Dendritic cell treated with granulocyte-macrophage colony-stimulating factor and Interleukin-4, amounts not matched to agents 40 ng/mL and 50 ng/mL, for 4 days (primary cell): ENCODE results near the gene COQ10B.
A peak's percentile ranks its signal among the peaks of the same experiment; 100 is the strongest.

ENCODE experiments used
- H3K27ac Mint-ChIP-seq: one replicate; pipeline ENCODE4 v1.8.0; 2022; ENCODE audit warnings: mild to moderate bottlenecking, mixed read lengths
- H3K27me3 Mint-ChIP-seq: one replicate; pipeline ENCODE4 v1.8.0; 2022; ENCODE audit warnings: mild to moderate bottlenecking, mixed read lengths
- H3K36me3 Mint-ChIP-seq: one replicate; pipeline ENCODE4 v1.8.0; 2022; ENCODE audit warnings: low read depth, mixed read lengths
- H3K4me1 Mint-ChIP-seq: one replicate; pipeline ENCODE4 v1.8.0; 2022; ENCODE audit warnings: low read depth, mixed read lengths
- H3K4me3 Mint-ChIP-seq: one replicate; pipeline ENCODE4 v1.8.0; 2022; ENCODE audit warnings: mild to moderate bottlenecking, moderate library complexity, mixed read lengths
- H3K9me3 Mint-ChIP-seq: one replicate; pipeline ENCODE4 v1.8.0; 2022; ENCODE audit warnings: mixed read lengths
- intact Hi-C: fragments of 100-400 bp; cut with micrococcal nuclease; formaldehyde crosslinking; loops from one replicate; pipeline ENCODE4 v1.15.0; 2022

The COQ10B gene

GRCh38 chr2:197499594-197500502, 46.5 kb downstream of the COQ10B start, which contains the start of the genes HSPD1 and HSPE1:
Gene HSPD1, minus strand, starts transcription at chr2:197499840. Its CDS starts 992 bp downstream, at chr2:197498848.
Gene HSPE1, plus strand, starts transcription at chr2:197500379. Its CDS starts 58 bp downstream, at chr2:197500437.
- intact Hi-C loops, result loop anchor here (1.0 to 5.0 kb wide), 7 partner anchors 15 to 607 kb away; partner anchors contain the start of genes COQ10B and SF3B1
- H3K4me1 Mint-ChIP-seq, result peaks cover 36% of the 10 kb centered on the region
- peaks cover 84% of the 10 kb centered on the region for H3K36me3 Mint-ChIP-seq
- peak within 1 kb of the TSS; percentile 83 for H3K4me3 Mint-ChIP-seq
- no peaks in the 10 kb centered on the region for H3K27me3 Mint-ChIP-seq
- H3K9me3 Mint-ChIP-seq, result no peaks in the 10 kb centered on the region
- peak within 1 kb of the TSS; percentile 94 for H3K27ac Mint-ChIP-seq

GRCh38 chr2:197500503-197501131, 47.3 kb downstream of the COQ10B start:
- peaks cover 81% of the 10 kb centered on the region for H3K36me3 Mint-ChIP-seq
- intact Hi-C loops, result loop anchor here (1.0 to 5.0 kb wide), 5 partner anchors 15 to 607 kb away; partner anchors contain the start of genes COQ10B and SF3B1
- H3K27me3 Mint-ChIP-seq, result no peaks in the 10 kb centered on the region
- H3K4me1 Mint-ChIP-seq, result peaks cover 36% of the 10 kb centered on the region
- H3K9me3 Mint-ChIP-seq, result no peaks in the 10 kb centered on the region
- H3K4me3 Mint-ChIP-seq, result peak overlapping the region; percentile 83
- H3K27ac Mint-ChIP-seq, result peak overlapping the region; percentile 94

DNA sequence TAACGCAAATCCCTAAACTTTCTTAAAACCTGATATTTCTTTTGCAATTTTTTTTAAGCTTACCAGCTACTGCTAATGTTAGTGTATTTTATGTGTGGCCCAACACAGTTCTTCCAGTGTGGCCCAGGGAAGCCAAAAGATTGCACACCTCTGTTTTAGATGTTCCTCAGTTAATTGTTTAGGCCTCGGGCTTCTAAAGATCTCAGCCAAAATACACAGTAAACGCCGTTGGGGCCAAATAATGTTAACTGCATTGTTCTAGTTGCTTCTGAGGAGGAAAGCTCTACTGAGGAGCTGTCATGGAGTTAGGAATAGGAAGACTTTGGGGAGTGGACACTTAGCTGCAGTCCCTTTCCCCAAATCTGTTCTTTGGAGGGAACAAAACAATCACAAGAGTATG, 48.8 kb downstream of the COQ10B start:
- Mint-ChIP-seq H3K27me3 (no peaks in the 10 kb centered on the region), H3K4me1 (peaks cover 27% of the 10 kb centered on the region), H3K36me3 (peaks cover 65% of the 10 kb centered on the region), H3K27ac (no peak overlapping the region), H3K4me3 (no peak overlapping the region), H3K9me3 (no peaks in the 10 kb centered on the region)
- intact Hi-C loops, result loop anchor here (5.0 kb wide), 2 partner anchors 200 to 605 kb away; no protein-coding TSS in a partner anchor

DNA sequence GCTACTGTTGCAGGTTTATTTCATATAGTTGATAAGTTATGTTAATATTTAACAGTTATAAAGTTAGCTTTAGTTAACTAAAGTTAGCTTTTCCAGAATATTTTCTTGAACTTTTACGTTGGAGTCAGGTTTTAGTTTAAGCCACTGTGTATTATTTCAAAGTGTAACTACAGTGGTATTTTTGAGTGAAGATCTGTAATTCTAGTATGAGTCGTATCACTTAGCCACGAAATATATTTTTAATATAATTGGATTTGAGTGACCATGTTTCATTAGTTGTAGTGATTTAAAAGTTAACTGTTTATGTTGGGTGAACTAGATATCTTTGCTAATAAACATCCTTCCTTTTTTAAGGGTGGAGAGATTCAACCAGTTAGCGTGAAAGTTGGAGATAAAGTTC, 49.3 kb downstream of the COQ10B start:
- no peak overlapping the region for H3K27ac Mint-ChIP-seq
- H3K36me3 Mint-ChIP-seq, result peaks cover 60% of the 10 kb centered on the region
- peaks cover 22% of the 10 kb centered on the region for H3K4me1 Mint-ChIP-seq
- H3K27me3 Mint-ChIP-seq, result no peaks in the 10 kb centered on the region
- intact Hi-C loops, result loop anchor here (5.0 kb wide), 2 partner anchors 200 to 605 kb away; no protein-coding TSS in a partner anchor
- no peak overlapping the region for H3K4me3 Mint-ChIP-seq
- H3K9me3 Mint-ChIP-seq, result no peaks in the 10 kb centered on the region

DNA sequence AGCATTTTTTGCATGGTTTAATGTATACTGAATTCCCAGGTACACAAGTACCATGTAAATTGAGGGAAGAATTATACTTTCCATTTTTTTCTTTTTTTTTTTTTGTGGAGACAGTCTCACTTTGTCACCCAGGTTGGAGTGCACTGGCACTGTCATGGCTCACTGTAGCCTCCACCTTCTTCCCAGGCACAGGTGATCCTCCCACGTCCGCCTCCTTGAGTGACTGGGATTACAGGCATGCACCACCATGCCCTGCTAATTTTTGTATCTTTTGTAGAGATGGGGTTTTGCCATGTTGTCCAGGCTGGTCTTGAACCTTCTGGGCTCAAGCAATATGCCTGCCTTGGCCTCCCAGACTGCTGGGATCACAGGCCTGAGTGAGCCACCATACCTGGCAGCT, 50.6 kb downstream of the COQ10B start:
- Mint-ChIP-seq H3K27me3 (no peaks in the 10 kb centered on the region), H3K4me1 (peaks cover 17% of the 10 kb centered on the region), H3K36me3 (peaks cover 58% of the 10 kb centered on the region), H3K4me3 (no peak overlapping the region), H3K27ac (no peak overlapping the region), H3K9me3 (no peaks in the 10 kb centered on the region)
- intact Hi-C loops, result loop anchor here (5.0 kb wide), 2 partner anchors 198 to 603 kb away; no protein-coding TSS in a partner anchor

DNA sequence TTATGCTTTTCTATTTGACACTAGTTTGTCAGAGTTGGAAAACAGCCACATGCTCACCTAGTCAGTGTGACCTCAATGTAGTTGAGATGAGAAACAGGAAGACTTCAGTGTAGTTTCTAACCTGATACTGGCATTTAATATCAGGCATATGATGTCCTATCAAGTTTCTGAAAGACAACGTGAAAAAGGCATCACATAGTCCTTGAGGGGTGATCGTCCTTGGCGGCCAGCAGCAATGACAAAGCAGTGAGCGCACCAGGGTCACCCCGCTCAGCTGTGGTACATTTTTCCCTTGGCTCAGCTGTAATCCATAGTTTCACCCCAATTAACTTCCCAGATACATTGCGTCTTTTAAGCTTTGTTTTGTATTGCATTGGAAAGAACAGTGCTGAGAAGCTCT, 51.2 kb downstream of the COQ10B start:
- intact Hi-C loops, result loop anchor here (5.0 kb wide), 2 partner anchors 198 to 603 kb away; no protein-coding TSS in a partner anchor
- no peaks in the 10 kb centered on the region for H3K9me3 Mint-ChIP-seq
- no peak overlapping the region for H3K27ac Mint-ChIP-seq
- H3K27me3 Mint-ChIP-seq, result no peaks in the 10 kb centered on the region
- peaks cover 17% of the 10 kb centered on the region for H3K4me1 Mint-ChIP-seq
- H3K4me3 Mint-ChIP-seq, result no peak overlapping the region
- peaks cover 53% of the 10 kb centered on the region for H3K36me3 Mint-ChIP-seq

GRCh38 chr2:197506658-197507057, 53.3 kb downstream of the COQ10B start:
- Mint-ChIP-seq H3K4me1 (peaks cover 9% of the 10 kb centered on the region), H3K36me3 (peaks cover 36% of the 10 kb centered on the region), H3K27me3 (no peaks in the 10 kb centered on the region), H3K27ac (no peak overlapping the region), H3K4me3 (no peak overlapping the region), H3K9me3 (no peaks in the 10 kb centered on the region)
- intact Hi-C loops, result no loop called here

DNA sequence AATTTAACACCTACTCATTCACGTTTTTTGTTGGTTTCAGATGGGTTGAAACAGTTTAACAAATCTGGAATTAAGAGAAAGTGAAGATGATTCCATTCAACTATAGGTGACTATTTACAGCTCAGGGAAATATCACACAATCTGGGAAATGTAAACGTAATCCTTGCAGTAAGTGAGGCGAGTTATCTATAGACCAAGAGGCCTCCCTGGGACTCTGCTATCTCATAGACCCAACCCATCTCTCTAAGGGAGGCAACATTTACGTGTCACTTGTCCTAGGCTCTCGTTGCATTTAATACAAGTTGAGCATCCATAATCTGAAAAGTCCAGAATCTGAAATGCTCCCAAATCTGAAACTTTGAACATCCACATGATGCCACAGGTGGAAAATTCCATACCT, 60.6 kb downstream of the COQ10B start:
- peaks cover 27% of the 10 kb centered on the region for H3K36me3 Mint-ChIP-seq
- H3K4me3 Mint-ChIP-seq, result no peak overlapping the region
- H3K27ac Mint-ChIP-seq, result no peak overlapping the region
- no peaks in the 10 kb centered on the region for H3K27me3 Mint-ChIP-seq
- intact Hi-C loops, result no loop called here
- peaks cover 18% of the 10 kb centered on the region for H3K4me1 Mint-ChIP-seq
- H3K9me3 Mint-ChIP-seq, result no peaks in the 10 kb centered on the region

DNA sequence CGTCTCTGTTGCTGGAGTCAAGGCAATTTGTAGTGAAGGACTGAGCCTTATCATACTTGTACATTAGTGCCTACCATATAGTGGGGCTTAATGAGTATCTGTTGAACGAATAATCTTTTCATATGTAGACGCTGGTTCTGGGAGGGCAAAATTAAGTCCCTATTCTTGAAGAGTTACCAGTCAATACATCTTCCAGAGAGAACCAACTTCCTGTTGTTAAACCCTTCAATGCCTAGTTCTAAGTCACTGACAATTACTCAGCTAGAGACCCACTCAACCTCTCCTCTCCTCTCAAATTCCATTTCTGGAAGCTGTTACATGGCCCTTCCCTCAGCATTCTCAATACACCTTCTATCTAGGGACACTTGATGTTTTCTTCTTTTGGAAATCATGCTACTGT, 61.4 kb downstream of the COQ10B start:
- intact Hi-C loops, result loop anchor here (1.0 to 5.0 kb wide), 2 partner anchors 14 to 193 kb away; partner anchors contain the start of genes HSPE1 and MARS2
- H3K4me3 Mint-ChIP-seq, result peak overlapping the region; percentile 97
- peaks cover 18% of the 10 kb centered on the region for H3K4me1 Mint-ChIP-seq
- H3K9me3 Mint-ChIP-seq, result no peaks in the 10 kb centered on the region
- peak overlapping the region; percentile 94 for H3K27ac Mint-ChIP-seq
- peaks cover 28% of the 10 kb centered on the region for H3K36me3 Mint-ChIP-seq
- H3K27me3 Mint-ChIP-seq, result no peaks in the 10 kb centered on the region

DNA sequence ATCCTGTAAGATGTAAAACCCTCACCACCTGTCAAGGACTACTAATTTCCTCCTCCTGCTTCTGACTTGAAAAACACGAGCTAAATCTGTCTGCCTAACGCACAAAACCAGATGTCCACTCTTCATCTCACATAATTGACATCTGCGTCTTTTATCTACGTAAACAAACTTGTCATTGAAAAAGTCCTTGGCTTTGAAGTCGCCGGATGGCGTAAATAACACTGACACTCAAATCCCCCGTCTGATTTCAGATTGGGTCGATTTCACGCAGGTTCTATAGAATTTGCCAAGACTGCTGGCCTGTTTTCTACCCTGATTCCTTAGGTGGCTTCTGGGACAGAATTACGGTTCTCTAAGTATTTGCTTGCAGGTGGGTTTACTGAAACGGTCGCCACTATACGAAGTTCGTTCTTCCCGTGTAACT, 62.0 kb downstream of the COQ10B start:
- Mint-ChIP-seq H3K36me3 (peaks cover 33% of the 10 kb centered on the region), H3K4me1 (peaks cover 18% of the 10 kb centered on the region), H3K27ac (peak overlapping the region; percentile 94), H3K27me3 (no peaks in the 10 kb centered on the region), H3K9me3 (no peaks in the 10 kb centered on the region), H3K4me3 (peak overlapping the region; percentile 97)
- intact Hi-C loops, result loop anchor here (1.0 to 5.0 kb wide), 2 partner anchors 15 to 192 kb away; partner anchors contain the start of genes HSPE1 and MARS2

DNA sequence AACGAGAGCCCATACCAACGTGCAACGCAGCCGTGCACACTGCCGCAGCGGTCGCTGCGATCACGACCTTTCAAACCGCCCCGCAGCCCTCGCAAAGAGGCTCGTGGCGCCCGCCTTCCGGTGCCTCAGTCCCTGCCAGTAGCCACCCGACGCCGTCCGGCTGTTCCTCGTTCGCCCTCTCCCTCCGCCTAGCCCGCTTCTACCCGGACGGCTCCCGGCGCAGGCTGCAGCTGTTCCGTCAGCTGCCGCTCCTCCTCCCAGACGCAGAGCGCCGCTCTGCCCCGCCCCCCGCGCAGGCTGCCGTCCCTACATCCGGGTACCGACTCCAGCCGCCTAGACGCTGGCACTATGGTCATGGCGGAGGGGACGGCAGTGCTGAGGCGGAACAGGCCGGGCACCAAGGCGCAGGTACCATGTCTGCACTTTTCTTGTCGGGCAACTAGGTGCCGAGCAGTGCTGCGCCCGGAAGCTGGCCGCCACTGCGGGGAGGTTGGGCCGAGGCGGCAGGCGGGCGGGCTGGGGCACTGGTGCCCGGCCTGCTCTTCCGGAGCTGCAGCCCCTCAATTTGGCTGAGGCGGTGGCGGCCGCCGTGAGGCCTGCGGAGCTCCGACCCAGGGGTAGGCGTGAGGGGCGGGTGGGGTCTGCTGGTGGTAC, 62.5 kb downstream of the COQ10B start, which contains the start of gene MOB4:
MOB4 (plus strand) TSS at position 328 of the 654 bp plus-strand sequence; CDS start at position 349, 21 bp downstream.
- Mint-ChIP-seq H3K4me1 (peaks cover 19% of the 10 kb centered on the region), H3K27me3 (no peaks in the 10 kb centered on the region), H3K9me3 (no peaks in the 10 kb centered on the region), H3K27ac (peak within 1 kb of the TSS; percentile 94), H3K4me3 (peak within 1 kb of the TSS; percentile 97), H3K36me3 (peaks cover 38% of the 10 kb centered on the region)
- intact Hi-C loops, result loop anchor here (1.0 to 5.0 kb wide), 2 partner anchors 16 to 191 kb away; partner anchors contain the start of genes HSPE1 and MARS2

DNA sequence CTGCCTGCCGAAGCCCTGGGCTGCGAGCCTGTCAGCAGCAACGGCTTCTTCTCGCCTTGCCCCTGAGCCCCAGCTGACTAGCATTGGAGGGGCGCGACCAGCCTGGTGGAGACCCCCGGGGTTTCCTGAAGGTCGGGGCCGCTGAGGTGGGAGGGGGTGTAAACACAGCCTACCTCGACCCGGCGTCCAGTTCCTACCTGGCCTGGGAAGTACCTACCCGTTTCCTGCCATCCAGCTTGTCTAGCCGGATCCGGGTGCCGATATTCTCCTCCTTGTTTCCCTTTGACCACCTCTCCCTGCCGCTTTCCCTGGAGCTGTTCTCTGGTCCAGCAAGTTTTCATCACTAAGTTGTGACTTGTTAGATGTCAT, 63.0 kb downstream of the COQ10B start:
- Mint-ChIP-seq H3K9me3 (no peaks in the 10 kb centered on the region), H3K36me3 (peaks cover 44% of the 10 kb centered on the region), H3K4me3 (peak overlapping the region; percentile 97), H3K4me1 (peaks cover 24% of the 10 kb centered on the region), H3K27me3 (no peaks in the 10 kb centered on the region), H3K27ac (peak overlapping the region; percentile 94)
- intact Hi-C loops, result loop anchor here (5.0 kb wide), 1 partner anchor 191 kb away; the partner anchor contains the start of gene MARS2

- no peaks in the 10 kb centered on the region for H3K9me3 Mint-ChIP-seq
- H3K4me3 Mint-ChIP-seq, result peak overlapping the region; percentile 97
- intact Hi-C loops, result loop anchor here (5.0 kb wide), 1 partner anchor 190 kb away; the partner anchor contains the start of gene MARS2
- peak overlapping the region; percentile 94 for H3K27ac Mint-ChIP-seq
- H3K4me1 Mint-ChIP-seq, result peaks cover 24% of the 10 kb centered on the region
- H3K27me3 Mint-ChIP-seq, result no peaks in the 10 kb centered on the region
- peaks cover 45% of the 10 kb centered on the region for H3K36me3 Mint-ChIP-seq
These were observed 63.8 kb downstream of the COQ10B start for GRCh38 chr2:197517150-197517549.
